B cell (primary cell): ENCODE data around the gene CFAP251. TPM values are rescaled to one million over a fixed set of nuclear protein-coding genes. Genes with fewer than 3 reads are reported as not detected.

Experiments used
- ATAC-seq: fragments of 200-7000 bp; cut with Tn5 transposase; one replicate; pipeline ENCODE4 v1.10.0; 2021; ENCODE audit warnings: low read depth, mild to moderate bottlenecking, moderate number of reproducible peaks, moderate library complexity
- CTCF ChIA-PET: fragments of 350-600 bp; sonication (Branson Sonifier 250); formaldehyde crosslinking; loops from one replicate; lab custom pipeline; 2021; ENCODE audit warnings: antibody characterized with exemption, inconsistent platforms; lab: Charles Lee
- POLR2A ChIA-PET: fragments of 350-600 bp; sonication (Branson Sonifier 250); formaldehyde crosslinking; loops from one replicate; lab custom pipeline; 2021; ENCODE audit warnings: antibody characterized with exemption; lab: Charles Lee
- DNase-seq: peaks from one replicate; pipeline ENCODE4 v3.0.0; 2013
- H2AFZ ChIP-seq: 2 replicates; pipeline ENCODE4 v1.6.1; 2012; ENCODE audit warnings: mild to moderate bottlenecking, low read depth, low read length; ENCODE audit not compliant: insufficient read depth, poor library complexity, severe bottlenecking
- H3K27ac ChIP-seq, 2 donors: 1 replicate in 1 of 2; 2 replicates in 1 of 2; pipeline ENCODE4 v1.5.1; 2012 to 2013; ENCODE audit warnings: low read length in 2 of 2, mild to moderate bottlenecking in 2 of 2, moderate library complexity in 1 of 2
- H3K27me3 ChIP-seq, 4 experiments: fragments of 200-600 bp in 1 of 4; sonication (generic) in 1 of 4; replicated peaks in 1 of 4; 1 replicate in 2 of 4; 2 replicates in 2 of 4; pipeline versions ENCODE4 v1.6.1 to v1.7.0; 2013 to 2016; ENCODE audit warnings: low read length in 3 of 4, mild to moderate bottlenecking in 2 of 4, mixed read lengths in 1 of 4, moderate library complexity in 1 of 4; ENCODE audit not compliant: insufficient read depth in 4 of 4, control insufficient read depth in 3 of 4; ENCODE audit errors: control extremely low read depth in 1 of 4
- H3K36me3 ChIP-seq, 2 experiments: replicated peaks in 1 of 2; 1 replicate in 1 of 2; 2 replicates in 1 of 2; pipeline versions ENCODE4 v1.6.1 to v1.7.1; 2013; ENCODE audit warnings: low read length in 1 of 2; ENCODE audit not compliant: insufficient read depth in 2 of 2, control insufficient read depth in 1 of 2; ENCODE audit errors: control extremely low read depth in 1 of 2, extremely low read depth in 1 of 2
- H3K4me1 ChIP-seq, 2 donors: fragments of 200-600 bp in 1 of 2; sonication (generic) in 1 of 2; 1 replicate in 1 of 2; 2 replicates in 1 of 2; pipeline versions ENCODE4 v1.5.1 to v1.6.1; 2013 to 2017; ENCODE audit warnings: low read length in 2 of 2; ENCODE audit not compliant: control insufficient read depth in 2 of 2, insufficient read depth in 2 of 2
- H3K4me2 ChIP-seq: replicated peaks from 2 replicates; pipeline ENCODE3; 2012; ENCODE audit warnings: mild to moderate bottlenecking, low read depth, low read length; ENCODE audit not compliant: poor library complexity, severe bottlenecking
- H3K4me3 ChIP-seq, 5 experiments: fragments of 200-600 bp in 1 of 5; sonication (generic) in 1 of 5; 1 replicate in 3 of 5; 2 replicates in 2 of 5; pipeline versions ENCODE4 v1.5.1 to v1.7.0; 2011 to 2016; ENCODE audit warnings: low read length in 4 of 5, mild to moderate bottlenecking in 4 of 5, low read depth in 2 of 5, control low read depth in 1 of 5, moderate library complexity in 1 of 5; ENCODE audit not compliant: insufficient read depth in 1 of 5; ENCODE audit errors: control extremely low read depth in 1 of 5, extremely low read depth in 1 of 5
- H3K79me2 ChIP-seq: fragments of 200-600 bp; sonication (generic); one replicate; pipeline ENCODE4 v1.6.0; 2016; ENCODE audit warnings: low read length; ENCODE audit not compliant: control insufficient read depth, insufficient read depth
- H3K9ac ChIP-seq: fragments of 200-600 bp; sonication (generic); 2 replicates; pipeline ENCODE4 v1.6.1; 2017; ENCODE audit warnings: mild to moderate bottlenecking, low read length, moderate library complexity
- H3K9me3 ChIP-seq, 3 donors: one replicate each; pipeline versions ENCODE4 v1.6.1 to v1.7.1; 2013; ENCODE audit warnings: low read length in 2 of 3; ENCODE audit not compliant: control insufficient read depth in 2 of 3, insufficient read depth in 1 of 3; ENCODE audit errors: control extremely low read depth in 1 of 3
- H4K20me1 ChIP-seq: 2 replicates; pipeline ENCODE4 v1.6.0; 2012; ENCODE audit warnings: mild to moderate bottlenecking, low read length; ENCODE audit not compliant: insufficient read depth, control insufficient read depth, poor library complexity, severe bottlenecking
- H3K27ac Mint-ChIP-seq: one replicate; pipeline ENCODE4 v1.8.0; 2021; ENCODE audit warnings: mixed read lengths
- H3K27me3 Mint-ChIP-seq: one replicate; pipeline ENCODE4 v1.8.0; 2021; ENCODE audit warnings: mixed read lengths
- H3K4me1 Mint-ChIP-seq: one replicate; pipeline ENCODE4 v1.8.0; 2021; ENCODE audit warnings: mixed read lengths
- H3K4me3 Mint-ChIP-seq: one replicate; pipeline ENCODE4 v1.8.0; 2021; ENCODE audit warnings: mixed read lengths
- H3K9me3 Mint-ChIP-seq: one replicate; pipeline ENCODE4 v1.8.0; 2022; ENCODE audit warnings: mixed read lengths; ENCODE audit not compliant: insufficient read depth
- CTCF ChIP-seq: fragments of 200-600 bp; IDR thresholded peaks from one replicate; pipeline ENCODE4 v1.8.0; 2022; ENCODE audit warnings: antibody characterized with exemption, mild to moderate bottlenecking
- EZH2 ChIP-seq: IDR thresholded peaks from 2 replicates; pipeline ENCODE4 v1.6.1; 2012; ENCODE audit warnings: borderline replicate concordance, low read depth, mild to moderate bottlenecking, moderate library complexity, low read length; ENCODE audit not compliant: insufficient read depth, poor library complexity, severe bottlenecking
- WGBS: methylation state at CpG from one replicate; pipeline ENCODE4 v1.1.5; 2013; ENCODE audit warnings: missing lambda C conversion rate; ENCODE audit not compliant: insufficient coverage; 5-methylcytosine and 5-hydroxymethylcytosine counted together
- intact Hi-C: fragments of 100-400 bp; cut with micrococcal nuclease; formaldehyde crosslinking; loops from one replicate; pipeline ENCODE4 v1.10.0; 2022
- polyA plus RNA-seq: library from polyadenylated mRNA; depleted of rRNA; stranded (reverse); fragments of >200 nt; gene quantifications from 2 replicates; pipeline ENCODE4 v1.2.3, GENCODE V29; 2012
- total RNA-seq, 2 donors: library from RNA; stranded (reverse); fragments of 120-200 nt in 1 of 2; gene quantifications; 1 replicate in 1 of 2; 2 replicates in 1 of 2; pipeline versions ENCODE4 v1.2.3 to v1.2.4, GENCODE V29; 2013 to 2022

Gene CFAP251
- total and polyA plus RNA-seq, 2 donors (not counting 1 experiment from before 2014, with no cell fraction given), result 0.22 to 1.6 TPM

- Mint-ChIP-seq H3K4me1 (peaks cover 16% of the 10 kb centered on the region), H3K4me3 (no peak overlapping the region), H3K27me3 (no peaks in the 10 kb centered on the region), H3K27ac (no peak overlapping the region), H3K9me3 (no peaks in the 10 kb centered on the region)
- Histone ChIP-seq H3K9me3 (no peaks in the 10 kb centered on the region), H3K36me3 (no peaks in the 10 kb centered on the region), H3K4me2 (no peak overlapping the region), H2AFZ (no peak overlapping the region), H3K27me3 (no peaks in the 10 kb centered on the region), H3K9ac (no peak overlapping the region), H3K4me3 (no peak overlapping the region), H3K79me2 (no peaks in the 10 kb centered on the region), H3K4me1 (peaks cover 10 to 11% of the 10 kb centered on the region in 2 donors), H3K27ac (no peak overlapping the region), H4K20me1 (no peaks in the 10 kb centered on the region)
- TF ChIP-seq CTCF (no peak), EZH2 (no peak)
- 100% methylated on average over 1 of the region's 4 CpGs for WGBS
- ChIA-PET POLR2A (interaction anchor here (0.5 kb wide), 1 partner anchor 99 kb away, joined by 8 read pairs; no protein-coding TSS in a partner anchor), CTCF (no interaction called here)
- DNase-seq (no peak), ATAC-seq (no peak)
- intact Hi-C loops, result no loop called here
These were observed 34.8 kb downstream of the CFAP251 start for GRCh38 chr12:121953117-121953692.

GRCh38 chr12:121953695-121954094, 35.3 kb downstream of the CFAP251 start:
- Mint-ChIP-seq H3K4me1 (peaks cover 16% of the 10 kb centered on the region), H3K4me3 (no peak overlapping the region), H3K27ac (no peak overlapping the region), H3K27me3 (no peaks in the 10 kb centered on the region), H3K9me3 (no peaks in the 10 kb centered on the region)
- DNase-seq (no peak), ATAC-seq (no peak)
- ChIA-PET CTCF (interaction anchor here (1.3 kb wide), 1 partner anchor 167 kb away, joined by 3 read pairs; no protein-coding TSS in a partner anchor), POLR2A (interaction anchor here (0.5 kb wide), 1 partner anchor 99 kb away, joined by 8 read pairs; no protein-coding TSS in a partner anchor)
- WGBS, result no CpG with 5 or more reads among the region's 3 CpGs
- H3K4me1 ChIP-seq, result peaks cover 10 to 11% of the 10 kb centered on the region in 2 donors
- no peak overlapping the region for H3K9ac ChIP-seq
- no peaks in the 10 kb centered on the region for H3K27me3 ChIP-seq
- no peak overlapping the region for H3K27ac ChIP-seq
- H3K4me2 ChIP-seq, result no peak overlapping the region
- H3K79me2 ChIP-seq, result no peaks in the 10 kb centered on the region
- no peak overlapping the region for H3K4me3 ChIP-seq
- no peaks in the 10 kb centered on the region for H3K36me3 ChIP-seq
- no peaks in the 10 kb centered on the region for H3K9me3 ChIP-seq
- intact Hi-C loops, result no loop called here
- H4K20me1 ChIP-seq, result no peaks in the 10 kb centered on the region
- H2AFZ ChIP-seq, result no peak overlapping the region
- TF ChIP-seq CTCF, result no peak
- no peak for TF ChIP-seq EZH2
